Transverse colon (tissue), 4 donors: Measurements from ENCODE around the gene PIM3. TPM values are rescaled to one million over a fixed set of nuclear protein-coding genes. Genes with fewer than 3 reads are reported as not detected.

ENCODE experiments used
- DNase-seq: peaks from one replicate; pipeline ENCODE4 v3.0.0-alpha.2; 2019
- H3K27ac ChIP-seq, 4 donors: fragments of 200-600 bp; sonication (generic); 2 replicates each; pipeline ENCODE4 v1.5.1; 2016 to 2018; ENCODE audit warnings: inconsistent platforms in 4 of 4
- H3K27me3 ChIP-seq: fragments of 200-600 bp; sonication (generic); 2 replicates; pipeline ENCODE4 v1.5.1; 2017; ENCODE audit warnings: inconsistent platforms
- H3K36me3 ChIP-seq, 4 donors: fragments of 200-600 bp; sonication (generic); 2 replicates each; pipeline ENCODE4 v1.5.1; 2017 to 2019; ENCODE audit warnings: inconsistent platforms in 4 of 4
- H3K4me1 ChIP-seq, 4 donors: fragments of 200-600 bp; sonication (generic); 2 replicates each; pipeline ENCODE4 v1.5.1; 2017 to 2020; ENCODE audit warnings: inconsistent platforms in 4 of 4
- H3K4me3 ChIP-seq, 4 donors: fragments of 200-600 bp; sonication (generic); 1 replicate in 1 of 4; 2 replicates in 3 of 4; pipeline versions ENCODE4 v1.5.1 to v1.6.1; 2017 to 2019; ENCODE audit warnings: inconsistent platforms in 4 of 4
- H3K9me3 ChIP-seq, 2 donors: fragments of 200-600 bp; sonication (generic); 2 replicates each; pipeline ENCODE4 v1.5.1; 2017 to 2019; ENCODE audit warnings: inconsistent platforms in 2 of 2
- CTCF ChIP-seq, 5 experiments: fragments of 200-600 bp in 3 of 5; fragments of 450-650 bp in 2 of 5; sonication (generic) in 3 of 5; IDR thresholded peaks; 1 replicate in 2 of 5; 2 replicates in 3 of 5; pipeline ENCODE4 v1.5.1; 2016 to 2017; ENCODE audit warnings: antibody characterized with exemption in 5 of 5, inconsistent platforms in 3 of 5, mild to moderate bottlenecking in 2 of 5, moderate library complexity in 1 of 5
- EP300 ChIP-seq: sonication (generic); formaldehyde crosslinking; IDR thresholded peaks from one replicate; pipeline ENCODE4 v1.6.1; 2017; ENCODE audit warnings: antibody characterized with exemption, low read depth
- POLR2A ChIP-seq: fragments of 450-650 bp; IDR thresholded peaks from one replicate; pipeline ENCODE4 v1.6.1; 2016; ENCODE audit warnings: antibody characterized with exemption, mild to moderate bottlenecking, moderate library complexity
- POLR2AphosphoS5 ChIP-seq, 3 donors: sonication (generic); formaldehyde crosslinking; IDR thresholded peaks; one replicate each; pipeline ENCODE4 v1.6.1; 2016; ENCODE audit warnings: antibody characterized with exemption in 3 of 3
- WGBS, 2 donors: methylation state at CpG; one replicate each; pipeline ENCODE4 v1.1.5; 2018; ENCODE audit warnings: low coverage in 1 of 2; 5-methylcytosine and 5-hydroxymethylcytosine counted together
- in situ Hi-C, 4 donors: fragments of 200-750 bp; cut with MboI; loops; one replicate each; pipeline versions ENCODE4 v1.15.0 to v1.15.1; 2017; ENCODE audit warnings: low sequenced_read_pairs in 3 of 4, low pct_ligation_motif_present in 1 of 4, low pct_unique_long_range_greater_than_20kb in 1 of 4
- intact Hi-C: fragments of 100-400 bp; cut with DNase I; formaldehyde crosslinking; loops from one replicate; pipeline ENCODE4 v1.15.1; 2023; ENCODE audit warnings: low total_unique reads
- total RNA-seq, 4 donors: library from RNA; depleted of rRNA; stranded (reverse); fragments of >200 nt; gene quantifications; one replicate each; pipeline ENCODE4 v1.1.0, GENCODE V29; 2016

The PIM3 gene
- total RNA-seq, 4 donors from 2014 or later = 115 to 290 (median 147) TPM

GRCh38 chr22:49997932-49998717 lies 37.6 kb downstream of the PIM3 start:
- intact Hi-C loops = no loop called here
- peaks cover 5 to 27% (median 18%) of the 10 kb centered on the region in 4 donors for H3K4me1 ChIP-seq
- WGBS, 2 donors = 91 to 93% methylated on average over 3 to 16 of the region's 21 CpGs

GRCh38 chr22:49998718-49999062 lies 38.1 kb downstream of the PIM3 start:
- Histone ChIP-seq H3K27ac (no peak overlapping the region), H3K9me3 (no peaks in the 10 kb centered on the region), H3K4me3 (no peak overlapping the region), H3K27me3 (peaks cover 12% of the 10 kb centered on the region), H3K36me3 (no peaks in the 10 kb centered on the region), H3K4me1 (peaks cover 3 to 26% (median 17%) of the 10 kb centered on the region in 4 donors)
- 86 to 90% methylated on average over 2 to 14 of the region's 14 CpGs for WGBS, 2 donors
- intact Hi-C loops (no loop called here), in situ Hi-C loops (no loop called here)
- TF ChIP-seq POLR2AphosphoS5 (IDR thresholded peaks at IDR 0.05) (no peak), POLR2A (no peak), EP300 (no peak), CTCF (IDR thresholded peaks at IDR 0.05) (no peak)
- no peak for DNase-seq

More at GRCh38 chr22:49997932-49998717, 37.6 kb downstream of the PIM3 start:
- Histone ChIP-seq H3K36me3 (no peaks in the 10 kb centered on the region), H3K9me3 (no peaks in the 10 kb centered on the region), H3K27me3 (peaks cover 12% of the 10 kb centered on the region), H3K4me3 (no peak overlapping the region), H3K27ac (no peak overlapping the region)
- in situ Hi-C loops = no loop called here
- no peak for DNase-seq
- TF ChIP-seq POLR2AphosphoS5 (IDR thresholded peaks at IDR 0.05) (no peak), POLR2A (no peak), EP300 (no peak), CTCF (IDR thresholded peaks at IDR 0.05) (no peak)

GRCh38 chr22:49999063-49999945 lies 38.7 kb downstream of the PIM3 start:
- H3K9me3 ChIP-seq = no peaks in the 10 kb centered on the region
- intact Hi-C loops (no loop called here), in situ Hi-C loops (no loop called here)
- H3K36me3 ChIP-seq = no peaks in the 10 kb centered on the region
- peak overlapping the region in 3 of 4 donors; percentile 11 to 34 (median 32) for H3K4me3 ChIP-seq
- H3K27ac ChIP-seq = peak overlapping the region in 1 of 4 donors; percentile 18
- H3K4me1 ChIP-seq = peaks cover 3 to 26% (median 17%) of the 10 kb centered on the region in 4 donors
- H3K27me3 ChIP-seq = peaks cover 12% of the 10 kb centered on the region
- no peak for TF ChIP-seq POLR2AphosphoS5 (IDR thresholded peaks at IDR 0.05)
- no peak for TF ChIP-seq POLR2A
- TF ChIP-seq CTCF (IDR thresholded peaks at IDR 0.05) = no peak
- TF ChIP-seq EP300 = no peak
- 38% methylated on average over 34 of the region's 70 CpGs; no CpG with 5 or more reads in 1 of the 2 donors for WGBS, 2 donors
- peak; percentile 37 for DNase-seq

GRCh38 chr22:49999946-50000586 lies 39.5 kb downstream of the PIM3 start:
- intact Hi-C loops (no loop called here), in situ Hi-C loops (no loop called here)
- Histone ChIP-seq H3K4me1 (peaks cover 3 to 26% (median 17%) of the 10 kb centered on the region in 4 donors), H3K27me3 (peaks cover 12% of the 10 kb centered on the region), H3K36me3 (no peaks in the 10 kb centered on the region), H3K4me3 (peak overlapping the region in 3 of 4 donors; percentile 11 to 34 (median 32)), H3K27ac (no peak overlapping the region), H3K9me3 (no peaks in the 10 kb centered on the region)
- DNase-seq = no peak
- no peak for TF ChIP-seq EP300
- no peak for TF ChIP-seq POLR2AphosphoS5 (IDR thresholded peaks at IDR 0.05)
- no peak for TF ChIP-seq POLR2A
- TF ChIP-seq CTCF (IDR thresholded peaks at IDR 0.05) = no peak
- 63% methylated on average over 18 of the region's 41 CpGs; no CpG with 5 or more reads in 1 of the 2 donors for WGBS, 2 donors
